ENCODE measurements around the gene ASMTL. TPM values are rescaled to one million over a fixed set of nuclear protein-coding genes. Genes with fewer than 3 reads are reported as not detected.
A peak's percentile ranks its signal among the peaks of the same experiment; 100 is the strongest.

Gene ASMTL
- total RNA-seq, 2 donors from 2014 or later = 84.8 to 94.2 TPM

DNA sequence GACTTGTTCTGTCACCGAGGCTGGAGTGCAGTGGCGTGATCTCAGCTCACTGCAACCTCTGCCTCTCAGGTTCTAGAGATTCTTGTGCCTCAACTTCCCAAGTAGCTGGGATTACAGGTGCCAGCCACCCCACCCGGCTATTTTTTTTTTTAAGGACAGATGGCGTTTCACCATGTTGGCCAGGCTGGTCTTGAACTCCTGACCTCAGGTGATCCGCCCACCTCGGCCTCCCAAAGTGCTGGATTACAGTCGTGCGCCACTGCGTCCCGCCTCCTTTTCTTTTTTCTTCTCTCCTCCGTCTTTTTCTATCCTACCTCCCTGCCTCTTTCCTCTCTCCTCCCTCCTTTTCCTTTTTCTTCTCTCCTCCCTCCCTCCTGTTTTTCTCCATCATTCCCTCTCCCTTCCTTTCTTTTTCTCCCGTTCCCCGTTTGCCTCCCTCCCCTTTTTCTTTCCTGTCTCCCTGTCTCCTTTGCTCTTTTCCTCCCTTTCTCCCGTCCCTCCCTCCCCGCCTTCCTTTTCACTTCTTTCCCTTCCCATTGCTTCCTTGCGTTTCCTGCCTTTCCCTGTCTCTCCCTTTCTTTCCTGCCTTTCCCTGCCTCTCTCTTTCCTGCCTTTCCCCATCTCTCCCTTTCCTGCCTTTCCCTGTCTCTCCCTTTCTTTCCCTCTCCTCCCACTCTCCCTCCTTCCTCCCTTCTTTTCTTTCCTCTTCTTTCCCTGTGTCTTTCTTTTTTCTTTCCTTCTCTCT lies 58.7 kb downstream of the ASMTL start:
- Mint-ChIP-seq H3K4me1 (ENCODE audit: low read depth in 2 of 2) (peaks cover 28 to 36% of the 10 kb centered on the region in 2 donors), H3K36me3 (peaks cover 15% of the 10 kb centered on the region), H3K27ac (peak overlapping the region; percentile 94 to 96), H3K4me3 (peak overlapping the region; percentile 97), H3K27me3 (no peaks in the 10 kb centered on the region), H3K9me3 (peaks cover 6% of the 10 kb centered on the region)
- ATAC-seq (no peak), DNase-seq (ENCODE audit: low spot score) (no peak)

DNA sequence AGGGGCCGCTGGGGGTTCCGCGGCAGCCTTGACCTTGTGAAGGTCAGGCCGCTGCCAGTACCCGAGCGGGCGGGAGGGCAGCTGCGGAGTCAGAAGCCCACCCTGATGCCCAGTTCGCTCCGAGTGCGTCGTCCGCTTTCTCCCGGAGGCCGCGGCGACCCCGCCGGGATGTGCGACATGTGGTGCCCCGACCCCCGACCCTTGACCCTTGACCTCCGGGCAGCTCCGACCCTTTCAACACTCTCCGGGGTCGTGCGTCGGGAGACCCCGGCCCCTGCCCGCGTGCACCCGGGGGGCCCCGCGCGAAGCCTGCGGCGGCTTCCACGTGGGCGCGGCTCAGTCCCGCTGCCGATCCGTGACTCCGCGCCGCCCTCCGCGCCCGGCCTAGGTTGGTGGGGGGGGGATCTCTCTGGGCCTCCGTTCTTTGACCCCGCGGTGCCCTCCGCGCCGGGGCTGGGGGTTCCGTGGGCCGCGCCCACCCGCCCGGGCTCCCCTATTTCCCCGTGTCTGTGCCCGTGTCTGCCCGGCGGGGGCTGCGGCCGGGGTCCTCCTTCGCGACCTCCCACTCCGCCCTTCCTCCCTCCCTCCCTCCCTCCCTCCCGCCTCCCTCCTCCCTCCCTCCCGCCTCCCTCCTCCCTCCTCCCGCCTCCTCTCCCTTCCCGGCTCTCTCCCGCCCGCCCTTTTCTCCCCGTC lies 60.2 kb downstream of the ASMTL start:
- Mint-ChIP-seq H3K9me3 (peaks cover 6% of the 10 kb centered on the region), H3K36me3 (peaks cover 28% of the 10 kb centered on the region), H3K27ac (peak overlapping the region; percentile 94 to 96), H3K27me3 (no peaks in the 10 kb centered on the region), H3K4me3 (peak overlapping the region; percentile 97), H3K4me1 (ENCODE audit: low read depth in 2 of 2) (peaks cover 43 to 50% of the 10 kb centered on the region in 2 donors)
- peak; percentile 35 to 44 for ATAC-seq
- no peak for DNase-seq (ENCODE audit: low spot score)

DNA sequence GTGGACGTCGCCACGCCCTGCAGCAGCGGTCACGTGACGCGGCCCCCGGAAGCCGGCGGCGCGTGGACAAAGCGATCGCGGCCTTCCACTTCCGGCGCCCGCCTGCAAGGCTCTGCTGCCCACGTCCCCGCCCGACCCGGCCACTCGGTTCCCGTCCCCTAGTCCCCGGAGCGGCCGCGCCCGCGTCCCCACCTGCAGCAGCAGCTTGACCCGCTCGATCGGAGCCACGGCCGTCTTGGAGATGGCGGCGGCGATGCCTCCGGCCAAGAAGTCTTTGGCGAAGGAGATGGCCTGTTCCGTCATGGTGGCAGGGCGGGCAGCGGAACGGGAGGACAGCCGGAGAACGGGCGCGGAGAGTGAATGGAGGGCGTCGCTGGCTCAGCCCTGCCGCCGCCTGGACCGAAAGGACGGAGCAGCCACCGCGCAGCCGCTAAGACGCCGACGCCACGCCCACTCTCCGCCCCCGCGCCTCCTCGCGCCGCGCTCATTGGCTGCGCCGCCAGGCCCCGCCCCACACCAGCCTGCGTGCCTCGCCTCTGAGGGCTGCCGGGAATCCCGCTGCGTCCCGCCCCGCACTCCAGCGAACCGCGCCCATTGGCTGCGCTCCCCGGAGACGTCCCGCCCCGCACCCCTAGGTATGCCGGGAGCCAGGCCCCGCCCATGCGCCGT lies 60.9 kb downstream of the ASMTL start, which contains the start of gene SLC25A6:
Gene SLC25A6, minus strand, starts transcription at position 407 of the 669 bp plus-strand sequence. Its CDS starts 104 bp downstream, at position 303.
- Mint-ChIP-seq H3K4me1 (ENCODE audit: low read depth in 2 of 2) (peaks cover 45 to 50% of the 10 kb centered on the region in 2 donors), H3K27ac (peak within 1 kb of the TSS; percentile 94 to 96), H3K36me3 (peaks cover 28% of the 10 kb centered on the region), H3K9me3 (peaks cover 6% of the 10 kb centered on the region), H3K4me3 (peak within 1 kb of the TSS; percentile 97), H3K27me3 (no peaks in the 10 kb centered on the region)
- ATAC-seq (peak; percentile 98 to 99), DNase-seq (ENCODE audit: low spot score) (peak; percentile 100)

DNA sequence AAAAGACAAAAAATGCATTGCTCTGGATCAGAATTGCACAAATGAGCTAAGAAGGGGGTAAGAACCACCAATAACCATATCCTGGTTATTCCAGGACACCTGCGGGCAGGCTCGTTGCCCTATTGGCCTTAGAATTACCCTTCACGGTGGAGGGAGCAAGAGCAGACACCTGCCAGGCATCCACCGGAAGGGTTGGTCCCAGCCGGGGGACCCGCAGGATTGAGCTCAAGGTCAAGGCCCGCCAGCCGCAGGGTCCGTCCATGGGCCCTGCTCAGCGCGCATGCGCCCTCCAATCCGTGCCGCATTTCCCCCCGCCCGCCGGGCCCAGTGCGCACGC lies 61.4 kb downstream of the ASMTL start:
- H3K4me1 Mint-ChIP-seq (ENCODE audit: low read depth in 2 of 2) = peaks cover 49 to 50% of the 10 kb centered on the region in 2 donors
- DNase-seq (ENCODE audit: low spot score) (no peak), ATAC-seq (no peak)
- peaks cover 6% of the 10 kb centered on the region for H3K9me3 Mint-ChIP-seq
- H3K27me3 Mint-ChIP-seq = no peaks in the 10 kb centered on the region
- peaks cover 28% of the 10 kb centered on the region for H3K36me3 Mint-ChIP-seq
- peak overlapping the region; percentile 85 to 94 for H3K27ac Mint-ChIP-seq
- H3K4me3 Mint-ChIP-seq = peak overlapping the region; percentile 97

DNA sequence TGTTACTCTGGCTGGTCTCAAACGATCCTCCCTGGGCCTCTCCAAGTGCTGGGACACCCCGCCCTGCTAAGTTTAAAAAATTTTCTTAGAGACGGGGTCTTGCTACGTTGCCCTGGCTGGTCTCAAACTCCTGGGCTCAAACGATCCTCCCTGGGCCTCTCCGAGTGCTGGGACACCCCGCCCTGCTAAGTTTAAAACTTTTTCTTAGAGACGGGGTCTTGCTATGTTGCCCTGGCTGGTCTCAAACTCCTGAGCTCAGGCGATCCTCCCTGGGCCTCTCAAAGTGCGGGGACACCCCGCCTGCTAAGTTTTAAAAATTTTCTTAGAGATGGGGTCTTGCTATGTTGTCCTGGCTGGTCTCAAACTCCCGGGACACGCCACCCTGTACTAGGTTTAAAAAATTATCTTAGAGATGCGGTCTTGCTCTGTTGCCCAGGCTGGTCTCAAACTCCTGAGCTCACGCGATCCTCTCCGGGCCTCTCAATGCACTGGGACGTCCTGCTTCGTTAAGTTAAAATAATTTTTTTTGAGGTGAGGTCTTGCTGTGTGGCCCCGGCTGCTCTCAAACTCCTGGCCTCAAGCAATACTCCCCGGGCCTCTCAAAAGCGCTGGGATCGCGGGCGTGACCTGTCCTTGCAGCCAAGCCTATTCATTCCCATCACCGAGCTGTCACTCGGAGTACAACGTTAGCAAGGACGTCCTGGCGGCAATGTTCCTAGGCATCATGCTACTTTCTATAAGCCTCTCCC lies 61.9 kb downstream of the ASMTL start:
- peak overlapping the region; percentile 97 for H3K4me3 Mint-ChIP-seq
- H3K4me1 Mint-ChIP-seq (ENCODE audit: low read depth in 2 of 2) = peaks cover 44 to 45% of the 10 kb centered on the region in 2 donors
- H3K27ac Mint-ChIP-seq = peak overlapping the region; percentile 85 to 94
- ATAC-seq (no peak), DNase-seq (ENCODE audit: low spot score) (no peak)
- no peaks in the 10 kb centered on the region for H3K27me3 Mint-ChIP-seq
- peaks cover 23% of the 10 kb centered on the region for H3K36me3 Mint-ChIP-seq
- peaks cover 3% of the 10 kb centered on the region for H3K9me3 Mint-ChIP-seq

DNA sequence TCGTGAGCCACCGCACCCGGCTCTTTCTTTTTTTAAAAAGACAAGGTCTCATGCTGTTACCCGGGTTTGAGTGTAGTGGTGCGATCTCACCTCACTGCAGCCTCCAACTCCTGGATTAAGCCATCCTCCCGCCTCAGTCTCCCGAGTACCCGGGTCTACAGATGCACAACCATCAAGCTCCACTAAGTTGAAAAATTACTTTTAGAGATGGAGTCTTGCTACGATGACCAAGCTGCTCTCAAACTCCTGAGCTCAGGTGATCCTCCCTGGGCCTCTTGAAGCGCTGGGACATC lies 62.8 kb downstream of the ASMTL start:
- Mint-ChIP-seq H3K4me1 (ENCODE audit: low read depth in 2 of 2) (peaks cover 37 to 39% of the 10 kb centered on the region in 2 donors), H3K4me3 (peak overlapping the region; percentile 97), H3K36me3 (peaks cover 20% of the 10 kb centered on the region), H3K9me3 (no peaks in the 10 kb centered on the region), H3K27ac (no peak overlapping the region), H3K27me3 (no peaks in the 10 kb centered on the region)
- DNase-seq (ENCODE audit: low spot score) (no peak), ATAC-seq (no peak)

DNA sequence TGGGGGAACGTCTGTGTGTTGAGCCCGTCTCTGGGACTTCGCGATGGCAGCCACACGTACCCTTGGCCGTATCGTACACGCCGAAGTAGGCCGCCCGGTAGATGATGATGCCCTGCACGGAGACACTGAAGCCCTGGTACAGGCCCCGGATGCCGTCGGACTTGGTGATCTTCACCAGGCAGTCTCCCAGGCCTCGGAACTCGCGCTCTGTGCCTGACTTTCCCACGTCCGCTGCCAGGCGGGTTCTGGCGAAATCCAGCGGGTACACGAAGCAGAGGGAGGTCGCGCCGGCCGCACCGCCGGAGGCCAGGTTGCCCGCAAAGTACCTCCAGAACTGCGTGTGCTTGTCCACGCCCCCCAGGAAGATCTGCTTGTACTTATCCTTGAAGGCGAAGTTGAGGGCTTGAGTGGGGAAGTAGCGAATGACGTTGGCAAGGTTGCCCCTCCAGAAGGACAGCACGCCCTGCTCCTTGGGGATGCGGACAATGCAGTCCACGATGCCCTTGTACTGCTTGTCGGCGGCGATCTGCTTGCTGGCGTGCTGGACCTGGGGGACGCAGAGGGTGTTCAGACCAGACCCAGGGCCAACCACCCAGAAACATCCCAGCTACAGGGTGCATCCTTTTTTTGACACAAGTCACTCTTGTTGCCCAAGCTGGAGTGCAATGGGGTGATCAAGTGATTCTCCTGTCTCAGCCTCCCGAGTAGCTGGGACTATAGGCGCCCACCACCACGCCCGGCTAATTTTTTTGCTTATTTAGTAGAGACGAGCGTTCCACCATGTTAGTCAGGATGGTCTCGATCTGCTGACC lies 63.3 kb downstream of the ASMTL start:
- no peak for ATAC-seq
- Mint-ChIP-seq H3K4me1 (ENCODE audit: low read depth in 2 of 2) (peaks cover 33 to 36% of the 10 kb centered on the region in 2 donors), H3K27ac (no peak overlapping the region), H3K9me3 (no peaks in the 10 kb centered on the region), H3K27me3 (no peaks in the 10 kb centered on the region), H3K36me3 (peaks cover 20% of the 10 kb centered on the region), H3K4me3 (peak overlapping the region; percentile 67)
- DNase-seq (ENCODE audit: low spot score) = no peak

DNA sequence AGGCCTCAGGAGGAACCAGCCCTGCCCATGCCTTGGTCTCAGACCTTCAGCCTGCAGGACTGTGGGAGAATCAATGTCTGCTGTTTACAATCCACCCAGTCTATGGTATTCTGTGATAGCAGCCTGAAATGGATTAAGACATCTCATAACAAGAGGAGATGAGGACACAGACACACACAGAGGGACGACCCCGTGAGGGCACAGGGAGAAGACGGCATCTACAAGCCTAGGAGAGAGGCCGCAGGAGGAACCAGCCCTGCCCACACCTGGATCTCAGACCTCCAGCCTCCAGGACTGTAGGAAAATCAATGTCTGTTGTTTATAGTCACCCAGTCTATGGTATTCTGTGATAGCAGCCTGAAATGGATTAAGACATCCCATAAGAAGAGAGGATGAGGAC lies 64.1 kb downstream of the ASMTL start:
- H3K9me3 Mint-ChIP-seq = no peaks in the 10 kb centered on the region
- peak overlapping the region; percentile 67 for H3K4me3 Mint-ChIP-seq
- H3K4me1 Mint-ChIP-seq (ENCODE audit: low read depth in 2 of 2) = peaks cover 26 to 29% of the 10 kb centered on the region in 2 donors
- H3K27ac Mint-ChIP-seq = peak overlapping the region; percentile 47 to 51
- DNase-seq (ENCODE audit: low spot score) (no peak), ATAC-seq (no peak)
- H3K36me3 Mint-ChIP-seq = peaks cover 18% of the 10 kb centered on the region
- H3K27me3 Mint-ChIP-seq = no peaks in the 10 kb centered on the region

DNA sequence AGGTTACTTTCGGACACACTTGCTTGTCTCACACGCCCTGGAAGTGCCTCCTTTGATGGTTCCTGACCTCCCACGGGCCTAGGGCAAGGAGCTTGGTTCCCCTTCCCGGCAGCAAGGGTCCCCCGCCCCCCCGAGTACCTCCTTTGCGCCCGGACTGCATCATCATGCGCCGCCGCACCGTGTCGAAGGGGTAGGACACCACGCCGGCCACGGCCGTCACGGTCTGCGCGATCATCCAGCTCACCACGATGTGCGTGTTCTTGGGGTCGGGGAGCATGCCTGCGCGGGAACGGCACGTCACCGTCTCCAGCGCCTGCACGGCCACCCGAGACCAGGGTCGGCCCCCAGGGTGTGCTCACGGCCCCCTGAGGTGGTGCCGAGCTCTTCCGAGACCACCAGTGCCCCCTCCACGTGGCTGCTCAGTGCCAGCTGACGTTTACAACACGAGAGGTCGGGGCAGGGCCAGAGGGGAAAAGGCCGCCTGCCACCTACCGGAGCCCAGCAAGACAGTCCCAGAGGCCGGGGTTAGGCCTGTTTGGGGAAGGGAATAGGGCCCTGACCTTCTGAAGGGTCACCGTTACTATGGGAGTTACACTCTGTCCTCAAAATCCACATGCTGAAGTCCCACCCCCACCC lies 65.5 kb downstream of the ASMTL start:
- Mint-ChIP-seq H3K4me3 (no peak overlapping the region), H3K4me1 (ENCODE audit: low read depth in 2 of 2) (peaks cover 18 to 21% of the 10 kb centered on the region in 2 donors), H3K36me3 (peaks cover 13% of the 10 kb centered on the region), H3K9me3 (no peaks in the 10 kb centered on the region), H3K27ac (peak overlapping the region in 1 of 2 donors; percentile 51), H3K27me3 (no peaks in the 10 kb centered on the region)
- DNase-seq (ENCODE audit: low spot score) (no peak), ATAC-seq (no peak)

DNA sequence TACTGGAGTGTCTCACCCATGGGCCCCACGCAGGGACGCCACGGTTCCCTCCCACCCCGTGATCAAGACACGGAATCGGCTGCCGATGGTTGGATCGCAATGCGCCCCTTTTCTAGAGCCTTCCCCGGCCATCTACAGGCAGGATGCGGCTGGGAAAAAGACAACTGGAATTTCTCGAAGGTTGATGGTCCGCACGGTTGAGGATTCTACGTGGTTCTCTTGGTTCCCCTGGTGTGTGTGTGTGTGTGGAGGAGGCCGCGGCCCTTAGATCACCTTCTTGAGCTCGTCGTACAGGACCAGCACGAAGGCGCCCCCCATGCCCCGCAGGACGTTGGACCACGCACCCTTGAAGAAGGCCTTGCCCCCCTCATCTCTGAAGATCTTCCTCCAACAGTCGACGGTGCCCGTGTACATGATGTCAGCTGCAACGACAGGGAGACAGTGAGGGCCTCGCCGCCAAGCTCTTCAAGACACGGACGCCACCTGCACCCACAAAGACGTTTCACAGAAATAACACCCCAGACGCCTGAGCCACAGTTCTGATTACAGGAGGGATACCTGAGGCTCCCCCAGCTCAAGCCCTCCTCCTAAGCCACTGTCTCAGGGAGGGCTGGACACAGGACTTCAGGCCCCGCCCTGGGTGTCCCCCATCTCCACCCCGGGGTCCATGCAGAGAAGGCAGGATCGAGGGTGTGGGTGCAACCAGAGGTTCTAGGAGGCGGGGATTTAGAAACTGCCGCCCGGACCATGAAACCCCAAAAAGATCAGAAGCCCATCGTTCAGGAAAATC lies 66.2 kb downstream of the ASMTL start:
- ATAC-seq = no peak
- no peak for DNase-seq (ENCODE audit: low spot score)
- no peaks in the 10 kb centered on the region for H3K27me3 Mint-ChIP-seq
- H3K27ac Mint-ChIP-seq = no peak overlapping the region
- peaks cover 13% of the 10 kb centered on the region for H3K36me3 Mint-ChIP-seq
- no peaks in the 10 kb centered on the region for H3K9me3 Mint-ChIP-seq
- H3K4me3 Mint-ChIP-seq = no peak overlapping the region
- H3K4me1 Mint-ChIP-seq (ENCODE audit: low read depth in 2 of 2) = peaks cover 18 to 21% of the 10 kb centered on the region in 2 donors

DNA sequence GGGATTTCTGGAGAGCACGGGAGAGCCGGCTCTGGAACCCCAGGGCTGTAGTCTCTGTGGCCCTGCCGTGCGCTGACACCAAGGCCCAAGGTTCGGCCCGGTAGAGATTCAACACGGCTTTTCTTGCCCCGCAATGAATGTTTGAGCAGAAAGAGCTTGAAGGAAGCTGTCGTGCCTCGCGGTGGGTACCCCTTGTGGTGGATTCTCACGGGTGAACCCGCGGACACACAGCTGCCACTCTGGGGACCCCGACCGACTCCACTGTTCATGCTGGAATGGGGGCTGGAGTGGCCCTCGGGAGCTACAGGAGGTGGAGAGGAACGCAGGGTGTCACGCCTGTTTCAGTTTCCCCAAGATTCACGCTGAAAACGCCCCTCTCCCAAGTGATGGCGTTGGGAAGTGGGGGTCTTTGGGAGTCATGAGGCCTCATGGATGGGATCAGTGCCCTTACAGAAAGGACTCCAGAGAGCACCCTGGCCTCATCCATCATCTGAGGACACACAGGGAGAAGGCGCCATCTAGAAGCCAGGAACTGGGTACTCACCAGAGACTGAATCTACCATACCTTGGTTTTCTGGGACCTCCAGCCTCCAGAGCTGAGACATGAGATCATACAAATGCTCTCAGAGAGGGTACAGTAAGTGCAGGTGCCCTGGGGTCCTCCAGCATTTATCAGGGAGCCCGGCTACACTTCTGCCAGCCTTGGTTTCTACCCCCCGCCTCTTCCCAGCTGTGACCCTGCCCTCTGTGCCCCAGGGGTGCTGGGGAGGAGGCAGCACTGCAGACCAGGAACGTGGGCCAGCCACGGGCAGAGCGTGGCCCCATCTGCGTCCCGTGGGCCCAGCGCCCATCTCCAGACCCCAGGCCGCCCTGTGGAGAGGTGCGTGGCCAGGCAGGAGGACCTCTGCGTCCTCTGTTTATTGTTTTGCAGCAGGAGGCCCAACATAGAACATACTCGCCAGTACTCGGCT lies 67.2 kb downstream of the ASMTL start:
- H3K36me3 Mint-ChIP-seq = peaks cover 13% of the 10 kb centered on the region
- H3K27ac Mint-ChIP-seq = no peak overlapping the region
- H3K9me3 Mint-ChIP-seq = no peaks in the 10 kb centered on the region
- H3K4me3 Mint-ChIP-seq = no peak overlapping the region
- ATAC-seq = peak in 1 of 2 donors; percentile 33
- no peaks in the 10 kb centered on the region for H3K27me3 Mint-ChIP-seq
- peaks cover 13 to 21% of the 10 kb centered on the region in 2 donors for H3K4me1 Mint-ChIP-seq (ENCODE audit: low read depth in 2 of 2)
- DNase-seq (ENCODE audit: low spot score) = no peak
